Stimulated activated naive CD8-positive, alpha-beta T cell treated with anti-CD3 and anti-CD28 coated beads, Interleukin-15, Interleukin-2, amounts not matched to agents 100 ng/mL and 50 ng/mL, for 24 hours (primary cell): ENCODE data around the gene FAM111A.
"Not testable (repeated sequence)": the region's sequence is repeated elsewhere in the genome, so short reads cannot be mapped to it uniquely, and the experiment has no call there.

Experiments used
- H3K27ac Mint-ChIP-seq: one replicate; pipeline ENCODE4 v1.8.0; 2021; ENCODE audit warnings: mild to moderate bottlenecking, mixed read lengths
- H3K27me3 Mint-ChIP-seq: one replicate; pipeline ENCODE4 v1.8.0; 2021; ENCODE audit warnings: mixed read lengths
- H3K36me3 Mint-ChIP-seq: one replicate; pipeline ENCODE4 v1.8.0; 2021; ENCODE audit warnings: low read depth, mixed read lengths
- H3K4me1 Mint-ChIP-seq: one replicate; pipeline ENCODE4 v1.8.0; 2021; ENCODE audit warnings: low read depth, mixed read lengths
- H3K4me3 Mint-ChIP-seq: one replicate; pipeline ENCODE4 v1.8.0; 2021; ENCODE audit warnings: mild to moderate bottlenecking, mixed read lengths
- H3K9me3 Mint-ChIP-seq: one replicate; pipeline ENCODE4 v1.8.0; 2021; ENCODE audit warnings: mixed read lengths

FAM111A gene

GRCh38 chr11:59119826-59120225, 22.8 kb upstream of the FAM111A start:
- Mint-ChIP-seq H3K27ac (no peak overlapping the region), H3K36me3 (peaks cover 73% of the 10 kb centered on the region), H3K4me3 (no peak overlapping the region), H3K27me3 (no peaks in the 10 kb centered on the region), H3K9me3 (peaks cover 14% of the 10 kb centered on the region), H3K4me1 (no peaks in the 10 kb centered on the region)

- no peaks in the 10 kb centered on the region for H3K27me3 Mint-ChIP-seq
- peak overlapping the region; percentile 31 for H3K4me3 Mint-ChIP-seq
- H3K9me3 Mint-ChIP-seq, result peaks cover 13% of the 10 kb centered on the region
- H3K36me3 Mint-ChIP-seq, result peaks cover 30% of the 10 kb centered on the region
- H3K4me1 Mint-ChIP-seq, result peaks cover 8% of the 10 kb centered on the region
- no peak overlapping the region for H3K27ac Mint-ChIP-seq
Observed at GRCh38 chr11:59135648-59136461, 6.8 kb upstream of the FAM111A start.

GRCh38 chr11:59136551-59136950, 6.1 kb upstream of the FAM111A start:
- peaks cover 10% of the 10 kb centered on the region for H3K9me3 Mint-ChIP-seq
- H3K4me3 Mint-ChIP-seq, H3K27ac Mint-ChIP-seq, H3K27me3 Mint-ChIP-seq: not testable (repeated sequence)
- H3K36me3 Mint-ChIP-seq, result peaks cover 23% of the 10 kb centered on the region
- peaks cover 15% of the 10 kb centered on the region for H3K4me1 Mint-ChIP-seq

GRCh38 chr11:59137190-59137589, 5.5 kb upstream of the FAM111A start:
- Mint-ChIP-seq H3K36me3 (peaks cover 17% of the 10 kb centered on the region), H3K4me3 (no peak overlapping the region), H3K9me3 (peaks cover 8% of the 10 kb centered on the region), H3K27me3 (no peaks in the 10 kb centered on the region), H3K27ac (no peak overlapping the region), H3K4me1 (peaks cover 22% of the 10 kb centered on the region)

- H3K9me3 Mint-ChIP-seq, result no peaks in the 10 kb centered on the region
Observed at GRCh38 chr11:59138643-59139042, 4.0 kb upstream of the FAM111A start.

GRCh38 chr11:59141191-59141590, 1.5 kb upstream of the FAM111A start:
- Mint-ChIP-seq H3K4me1 (peaks cover 47% of the 10 kb centered on the region), H3K27ac (no peak overlapping the region), H3K27me3 (no peaks in the 10 kb centered on the region), H3K4me3 (peak overlapping the region; percentile 95), H3K36me3 (peaks cover 13% of the 10 kb centered on the region), H3K9me3 (no peaks in the 10 kb centered on the region)

More at GRCh38 chr11:59138643-59139042, 4.0 kb upstream of the FAM111A start:
- no peak overlapping the region for H3K27ac Mint-ChIP-seq
- H3K4me1 Mint-ChIP-seq, result peaks cover 36% of the 10 kb centered on the region
- peaks cover 2% of the 10 kb centered on the region for H3K36me3 Mint-ChIP-seq
- no peaks in the 10 kb centered on the region for H3K27me3 Mint-ChIP-seq
- no peak overlapping the region for H3K4me3 Mint-ChIP-seq

- H3K4me3 Mint-ChIP-seq, result peak overlapping the region; percentile 95
- H3K4me1 Mint-ChIP-seq, result peaks cover 53% of the 10 kb centered on the region
- peak overlapping the region; percentile 96 for H3K27ac Mint-ChIP-seq
- peaks cover 19% of the 10 kb centered on the region for H3K36me3 Mint-ChIP-seq
- no peaks in the 10 kb centered on the region for H3K9me3 Mint-ChIP-seq
- no peaks in the 10 kb centered on the region for H3K27me3 Mint-ChIP-seq
Observed at GRCh38 chr11:59141673-59142460, 789 bp upstream of the FAM111A start.

- Mint-ChIP-seq H3K27me3 (no peaks in the 10 kb centered on the region), H3K4me3 (peak overlapping the region; percentile 95), H3K4me1 (peaks cover 68% of the 10 kb centered on the region), H3K9me3 (no peaks in the 10 kb centered on the region), H3K27ac (peak overlapping the region; percentile 96), H3K36me3 (peaks cover 42% of the 10 kb centered on the region)
Observed at GRCh38 chr11:59144096-59144495, 1.4 kb downstream of the FAM111A start.

GRCh38 chr11:59144579-59145345, 2.1 kb downstream of the FAM111A start:
- no peaks in the 10 kb centered on the region for H3K27me3 Mint-ChIP-seq
- H3K27ac Mint-ChIP-seq, result peak overlapping the region; percentile 96
- H3K9me3 Mint-ChIP-seq, result no peaks in the 10 kb centered on the region
- H3K4me1 Mint-ChIP-seq, result peaks cover 68% of the 10 kb centered on the region
- H3K4me3 Mint-ChIP-seq, result peak overlapping the region; percentile 95
- peaks cover 48% of the 10 kb centered on the region for H3K36me3 Mint-ChIP-seq

- Mint-ChIP-seq H3K27ac (peak overlapping the region; percentile 96), H3K4me1 (peaks cover 68% of the 10 kb centered on the region), H3K9me3 (no peaks in the 10 kb centered on the region), H3K4me3 (peak overlapping the region; percentile 95), H3K36me3 (peaks cover 54% of the 10 kb centered on the region), H3K27me3 (no peaks in the 10 kb centered on the region)
Observed at GRCh38 chr11:59145534-59145933, 2.9 kb downstream of the FAM111A start.

- Mint-ChIP-seq H3K4me1 (peaks cover 41% of the 10 kb centered on the region), H3K36me3 (peaks cover 69% of the 10 kb centered on the region), H3K4me3 (no peak overlapping the region), H3K9me3 (no peaks in the 10 kb centered on the region), H3K27me3 (no peaks in the 10 kb centered on the region), H3K27ac (peak overlapping the region; percentile 89)
Observed at GRCh38 chr11:59151761-59152160, 9.1 kb downstream of the FAM111A start.

- H3K9me3 Mint-ChIP-seq, result no peaks in the 10 kb centered on the region
- H3K4me1 Mint-ChIP-seq, result peaks cover 35% of the 10 kb centered on the region
- peak overlapping the region; percentile 30 for H3K4me3 Mint-ChIP-seq
- peaks cover 62% of the 10 kb centered on the region for H3K36me3 Mint-ChIP-seq
- H3K27me3 Mint-ChIP-seq, result no peaks in the 10 kb centered on the region
- H3K27ac Mint-ChIP-seq, result peak overlapping the region; percentile 89
Observed at GRCh38 chr11:59152312-59152951, 9.8 kb downstream of the FAM111A start.

- Mint-ChIP-seq H3K27ac (no peak overlapping the region), H3K9me3 (no peaks in the 10 kb centered on the region)
Observed at GRCh38 chr11:59154610-59155009, 12.0 kb downstream of the FAM111A start.

GRCh38 chr11:59157433-59157832, 14.8 kb downstream of the FAM111A start:
- Mint-ChIP-seq H3K27ac (no peak overlapping the region), H3K4me3 (no peak overlapping the region), H3K36me3 (peaks cover 18% of the 10 kb centered on the region), H3K27me3 (peaks cover 7% of the 10 kb centered on the region), H3K4me1 (peaks cover 15% of the 10 kb centered on the region), H3K9me3 (no peaks in the 10 kb centered on the region)

More at GRCh38 chr11:59154610-59155009, 12.0 kb downstream of the FAM111A start:
- no peaks in the 10 kb centered on the region for H3K27me3 Mint-ChIP-seq
- H3K4me3 Mint-ChIP-seq, result no peak overlapping the region
- H3K36me3 Mint-ChIP-seq, result peaks cover 40% of the 10 kb centered on the region
- H3K4me1 Mint-ChIP-seq, result peaks cover 32% of the 10 kb centered on the region
